ENCODE data around the gene TEAD2.
"Not testable (repeated sequence)": the region's sequence is repeated elsewhere in the genome, so short reads cannot be mapped to it uniquely, and the experiment has no call there.

TEAD2 gene

DNA sequence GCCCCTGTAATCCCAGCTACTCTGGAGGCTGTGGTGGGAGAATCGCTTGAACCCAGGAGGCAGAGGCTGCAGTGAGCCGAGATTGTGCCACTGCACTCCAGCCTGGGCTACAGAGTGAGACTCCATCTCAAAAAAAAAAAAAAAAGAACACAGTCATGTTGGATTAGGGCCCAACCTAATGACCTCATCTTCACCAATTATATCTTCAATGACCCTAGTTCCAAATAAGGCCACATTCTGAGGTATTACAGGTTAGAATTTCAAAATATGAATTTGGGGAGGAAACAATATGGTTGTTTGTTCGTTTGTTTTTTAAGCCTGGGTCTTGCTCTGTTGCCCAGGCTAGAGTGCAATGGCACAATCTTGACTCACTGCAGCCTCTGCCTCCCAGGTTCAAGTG, 11.0 kb upstream of the TEAD2 start:
- CTCF ChIA-PET, result interaction anchor here (0.7 kb wide), 1 partner anchor 298 kb away, joined by 3 read pairs; no protein-coding TSS in a partner anchor
- H3K9me3 Mint-ChIP-seq, result peaks cover 14% of the 10 kb centered on the region

DNA sequence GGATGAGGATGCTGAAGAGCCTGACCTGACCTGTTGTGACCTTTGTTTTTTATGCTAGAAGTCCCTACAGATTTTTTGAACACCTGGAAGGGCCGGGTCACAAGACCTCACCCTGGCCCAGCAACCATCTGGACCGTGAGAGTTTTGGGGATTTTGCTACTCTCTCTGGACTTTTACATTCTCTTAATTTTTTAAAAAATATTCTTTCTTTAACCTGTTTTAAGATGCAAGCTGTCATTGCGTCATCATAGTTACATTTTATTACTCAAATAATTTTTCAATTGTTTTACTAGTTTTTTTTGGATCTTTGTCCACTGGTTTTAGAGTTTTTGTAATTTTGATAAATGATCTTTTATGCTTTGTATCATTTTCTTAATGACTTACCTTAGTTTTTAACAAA, 9.0 kb upstream of the TEAD2 start:
- no peak for DNase-seq
- no peaks in the 10 kb centered on the region for H3K4me1 Mint-ChIP-seq
- CTCF ChIA-PET, result no interaction called here
- peaks cover 44% of the 10 kb centered on the region for H3K27me3 Mint-ChIP-seq
- H3K36me3 Mint-ChIP-seq, result no peaks in the 10 kb centered on the region
- H3K9me3 Mint-ChIP-seq, result peaks cover 14% of the 10 kb centered on the region
- H3K27ac Mint-ChIP-seq, result no peak overlapping the region
- H3K4me3 Mint-ChIP-seq, result no peak overlapping the region

More for the DNA sequence above, 11.0 kb upstream of the TEAD2 start:
- not testable (repeated sequence) for H3K4me3 Mint-ChIP-seq, H3K4me1 Mint-ChIP-seq, H3K27ac Mint-ChIP-seq, DNase-seq, H3K36me3 Mint-ChIP-seq
- H3K27me3 Mint-ChIP-seq, result peaks cover 37% of the 10 kb centered on the region

DNA sequence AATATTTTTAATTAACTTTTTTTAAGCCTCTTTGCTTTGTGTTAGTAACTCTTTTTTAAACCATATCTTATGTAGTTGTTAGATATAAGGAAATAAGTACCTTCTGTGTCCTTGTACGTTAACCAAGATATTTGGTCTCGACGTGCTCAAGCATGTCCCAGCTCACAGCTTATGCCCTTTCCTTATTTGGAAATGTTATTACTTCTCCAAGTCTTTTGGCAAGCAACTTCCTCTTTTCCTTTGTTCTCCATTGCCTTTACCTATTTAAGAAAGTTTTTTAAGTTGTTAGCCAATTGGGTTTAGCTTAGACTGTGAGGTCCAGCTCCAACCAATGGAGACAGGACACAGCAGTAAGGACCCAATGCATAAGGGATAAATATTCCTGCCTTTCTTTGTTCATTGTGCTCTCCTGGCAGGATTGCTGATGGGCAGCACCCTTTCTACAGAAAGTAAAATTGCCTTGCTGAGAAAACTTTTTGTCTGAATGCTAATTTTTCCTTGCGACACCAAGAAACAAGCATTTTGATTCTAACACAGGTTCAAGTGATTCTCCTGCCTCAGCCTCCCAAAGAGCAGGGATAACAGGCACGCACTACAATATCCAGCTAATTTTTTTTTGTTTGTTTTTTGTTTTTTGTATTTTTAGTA, 6.6 kb upstream of the TEAD2 start:
- CTCF ChIA-PET, result interaction anchor here (1.0 kb wide), 1 partner anchor 23 kb away, joined by 3 read pairs; no protein-coding TSS in a partner anchor
- Mint-ChIP-seq H3K9me3 (peaks cover 14% of the 10 kb centered on the region), H3K27ac (no peak overlapping the region), H3K4me1 (no peaks in the 10 kb centered on the region), H3K4me3 (no peak overlapping the region), H3K27me3 (peaks cover 25% of the 10 kb centered on the region), H3K36me3 (no peaks in the 10 kb centered on the region)
- DNase-seq, result no peak

DNA sequence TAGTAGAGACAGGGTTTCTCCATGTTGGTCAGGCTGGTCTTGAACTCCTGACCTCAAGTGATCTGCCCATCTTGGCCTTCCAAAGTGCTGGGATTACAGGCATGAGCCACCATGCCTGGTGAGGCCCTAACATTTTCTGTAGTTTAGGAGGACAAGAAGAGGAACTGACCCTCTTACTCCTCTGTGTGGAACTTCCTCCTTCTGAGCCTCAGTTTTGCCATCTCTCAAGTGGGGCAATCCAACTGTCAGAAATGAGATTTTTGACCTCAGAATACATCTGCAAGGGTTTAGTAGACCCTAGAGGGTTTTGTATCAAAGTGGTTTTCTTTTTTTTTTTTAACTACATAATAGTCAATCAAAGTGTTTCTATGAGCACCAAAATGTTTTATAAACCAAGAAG, 3.9 kb upstream of the TEAD2 start:
- no peak overlapping the region for H3K27ac Mint-ChIP-seq

DNA sequence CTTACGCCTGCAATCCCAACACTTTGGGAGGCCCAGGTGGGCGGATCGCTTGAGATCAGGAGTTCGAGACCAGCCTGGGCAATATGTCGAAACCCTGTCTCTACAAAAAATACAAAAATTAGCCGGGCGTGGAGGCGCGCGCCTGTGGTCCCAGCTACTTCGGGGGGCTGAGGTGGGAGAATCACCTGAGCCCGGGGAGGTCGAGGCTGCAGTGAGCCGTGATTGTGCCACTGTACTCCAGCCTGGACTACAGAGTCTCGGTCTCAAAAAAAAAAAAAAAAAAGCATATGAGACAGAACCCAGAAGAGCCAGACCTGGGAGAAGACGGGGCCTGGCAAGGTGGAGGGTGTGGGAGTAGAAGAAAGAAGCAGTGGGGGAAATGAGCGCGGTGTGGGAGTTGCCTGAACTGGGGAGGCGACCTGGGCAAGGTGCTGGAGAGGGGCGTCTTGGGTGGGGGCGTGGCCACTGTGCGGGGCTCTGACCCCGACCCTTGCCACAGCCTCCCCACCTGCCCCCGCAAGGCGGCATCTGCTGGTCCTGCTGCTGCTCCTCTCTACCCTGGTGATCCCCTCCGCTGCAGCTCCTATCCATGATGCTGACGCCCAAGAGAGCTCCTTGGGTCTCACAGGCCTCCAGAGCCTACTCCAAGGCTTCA, 2.0 kb upstream of the TEAD2 start:
- Mint-ChIP-seq H3K4me3 (no peak overlapping the region), H3K27me3 (peaks cover 11% of the 10 kb centered on the region), H3K4me1 (peaks cover 10% of the 10 kb centered on the region), H3K9me3 (peaks cover 6% of the 10 kb centered on the region), H3K27ac (no peak overlapping the region), H3K36me3 (no peaks in the 10 kb centered on the region)
- CTCF ChIA-PET, result no interaction called here
- no peak for DNase-seq

More for the DNA sequence above, 3.9 kb upstream of the TEAD2 start:
- Mint-ChIP-seq H3K4me1 (peaks cover 7% of the 10 kb centered on the region), H3K4me3 (no peak overlapping the region), H3K27me3 (peaks cover 23% of the 10 kb centered on the region), H3K36me3 (no peaks in the 10 kb centered on the region), H3K9me3 (peaks cover 14% of the 10 kb centered on the region)
- no peak for DNase-seq
- CTCF ChIA-PET, result no interaction called here

DNA sequence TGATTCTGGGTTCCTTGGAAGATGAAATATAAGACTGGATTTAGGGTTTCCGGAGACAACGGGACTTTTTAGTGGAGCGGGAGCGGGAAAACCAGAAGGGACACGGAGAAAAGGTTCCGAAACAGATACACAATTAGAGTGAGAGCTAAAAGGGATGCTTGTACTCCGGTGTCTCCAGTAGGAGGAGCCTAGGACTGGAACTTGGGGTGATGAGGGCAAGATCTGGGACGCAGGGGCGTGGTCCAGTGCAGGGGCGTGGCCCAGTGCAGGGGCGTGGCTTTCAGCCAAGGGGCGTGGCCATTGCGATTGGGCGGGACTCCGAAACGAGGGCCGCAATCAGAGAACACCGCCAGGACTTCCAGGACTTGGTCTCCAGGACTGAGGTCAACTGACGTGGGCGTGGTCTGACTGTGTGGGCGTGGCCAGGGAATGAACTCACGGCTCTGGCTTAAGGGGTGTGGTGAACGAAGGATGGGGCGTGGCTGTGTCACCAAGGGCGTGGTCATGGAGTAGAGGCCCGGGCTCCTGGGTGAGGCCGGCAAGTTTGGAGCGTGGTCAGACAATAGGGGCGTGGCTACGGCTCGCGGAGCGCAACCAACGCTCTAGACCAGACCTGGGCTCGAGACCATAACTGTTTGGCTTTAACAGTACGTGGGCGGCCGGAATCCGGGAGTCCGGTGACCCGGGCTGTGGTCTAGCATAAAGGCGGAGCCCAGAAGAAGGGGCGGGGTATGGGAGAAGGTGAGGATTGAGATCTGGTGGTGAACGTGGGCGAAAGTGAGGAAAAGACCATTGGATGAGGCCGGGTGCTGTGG, 1.3 kb upstream of the TEAD2 start, which contains the start of gene DKKL1:
Gene DKKL1 (plus strand): TSS at position 610 of the 815 bp plus-strand sequence. CDS start 122 bp downstream, at position 732.
- Mint-ChIP-seq H3K9me3 (no peaks in the 10 kb centered on the region), H3K4me1 (peaks cover 10% of the 10 kb centered on the region), H3K4me3 (no peak within 1 kb of the TSS), H3K27me3 (peaks cover 11% of the 10 kb centered on the region), H3K36me3 (no peaks in the 10 kb centered on the region), H3K27ac (no peak within 1 kb of the TSS)
- CTCF ChIA-PET, result interaction anchor here (1.0 kb wide), 1 partner anchor 79 kb away, joined by 3 read pairs; no protein-coding TSS in a partner anchor
- DNase-seq, result peak; percentile 85

DNA sequence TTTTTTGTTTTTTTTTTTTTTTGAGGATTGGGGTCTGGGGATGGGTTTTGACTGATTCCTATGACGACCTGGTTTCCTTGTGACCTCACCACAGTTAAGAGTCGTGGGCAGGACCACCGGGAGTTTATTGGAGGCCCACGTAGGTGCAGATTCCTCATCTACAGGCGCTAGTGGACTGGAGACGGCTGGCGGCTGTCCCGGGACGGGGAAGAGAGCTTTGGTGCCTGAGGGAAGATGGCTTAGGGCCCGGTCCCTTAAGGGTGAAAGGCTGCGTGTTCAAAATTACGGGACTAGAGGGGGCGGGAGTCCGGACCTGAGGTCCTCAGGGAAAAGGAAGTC, 682 bp upstream of the TEAD2 start:
- CTCF ChIA-PET, result interaction anchor here (1.0 kb wide), 1 partner anchor 80 kb away, joined by 3 read pairs; no protein-coding TSS in a partner anchor
- peak; percentile 34 for DNase-seq
- no peaks in the 10 kb centered on the region for H3K9me3 Mint-ChIP-seq
- no peak overlapping the region for H3K4me3 Mint-ChIP-seq
- H3K27ac Mint-ChIP-seq, result no peak overlapping the region
- H3K27me3 Mint-ChIP-seq, result peaks cover 12% of the 10 kb centered on the region
- H3K36me3 Mint-ChIP-seq, result no peaks in the 10 kb centered on the region
- peaks cover 10% of the 10 kb centered on the region for H3K4me1 Mint-ChIP-seq

DNA sequence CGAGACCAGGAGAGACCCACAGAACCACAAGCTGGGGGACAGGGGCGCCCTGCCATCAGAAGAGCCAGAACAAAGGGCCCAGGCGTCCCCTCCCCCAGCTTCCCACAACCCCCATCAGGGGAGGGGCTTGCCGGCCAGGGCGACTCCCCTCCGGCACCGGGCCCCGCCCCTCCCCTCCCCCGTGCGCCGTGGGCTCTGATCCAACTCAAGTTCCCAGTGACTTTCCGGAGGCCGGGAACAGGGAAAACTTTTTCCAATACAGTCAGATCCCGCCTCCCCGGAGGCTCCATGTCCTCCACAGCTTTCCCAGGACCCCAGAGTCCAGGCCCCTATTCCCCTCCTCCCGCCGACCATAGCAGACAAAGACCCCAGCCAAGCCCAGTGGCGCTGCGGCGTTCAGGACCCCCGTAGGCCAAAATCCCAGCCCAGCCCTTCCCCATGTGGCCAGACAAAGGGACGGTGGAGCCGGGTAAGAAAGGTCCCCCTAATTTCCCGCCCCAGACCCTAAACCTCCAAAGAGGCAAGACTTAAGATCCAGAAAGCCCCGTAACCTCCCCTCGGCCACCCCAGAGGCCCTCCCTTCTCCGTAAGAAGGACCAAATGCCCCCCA, 673 bp downstream of the TEAD2 start:
- H3K27me3 Mint-ChIP-seq, result peaks cover 18% of the 10 kb centered on the region
- no peaks in the 10 kb centered on the region for H3K9me3 Mint-ChIP-seq
- H3K27ac Mint-ChIP-seq, result no peak overlapping the region
- H3K4me1 Mint-ChIP-seq, result peaks cover 10% of the 10 kb centered on the region
- no peak overlapping the region for H3K4me3 Mint-ChIP-seq
- H3K36me3 Mint-ChIP-seq, result no peaks in the 10 kb centered on the region
- no peak for DNase-seq
- CTCF ChIA-PET, result no interaction called here

DNA sequence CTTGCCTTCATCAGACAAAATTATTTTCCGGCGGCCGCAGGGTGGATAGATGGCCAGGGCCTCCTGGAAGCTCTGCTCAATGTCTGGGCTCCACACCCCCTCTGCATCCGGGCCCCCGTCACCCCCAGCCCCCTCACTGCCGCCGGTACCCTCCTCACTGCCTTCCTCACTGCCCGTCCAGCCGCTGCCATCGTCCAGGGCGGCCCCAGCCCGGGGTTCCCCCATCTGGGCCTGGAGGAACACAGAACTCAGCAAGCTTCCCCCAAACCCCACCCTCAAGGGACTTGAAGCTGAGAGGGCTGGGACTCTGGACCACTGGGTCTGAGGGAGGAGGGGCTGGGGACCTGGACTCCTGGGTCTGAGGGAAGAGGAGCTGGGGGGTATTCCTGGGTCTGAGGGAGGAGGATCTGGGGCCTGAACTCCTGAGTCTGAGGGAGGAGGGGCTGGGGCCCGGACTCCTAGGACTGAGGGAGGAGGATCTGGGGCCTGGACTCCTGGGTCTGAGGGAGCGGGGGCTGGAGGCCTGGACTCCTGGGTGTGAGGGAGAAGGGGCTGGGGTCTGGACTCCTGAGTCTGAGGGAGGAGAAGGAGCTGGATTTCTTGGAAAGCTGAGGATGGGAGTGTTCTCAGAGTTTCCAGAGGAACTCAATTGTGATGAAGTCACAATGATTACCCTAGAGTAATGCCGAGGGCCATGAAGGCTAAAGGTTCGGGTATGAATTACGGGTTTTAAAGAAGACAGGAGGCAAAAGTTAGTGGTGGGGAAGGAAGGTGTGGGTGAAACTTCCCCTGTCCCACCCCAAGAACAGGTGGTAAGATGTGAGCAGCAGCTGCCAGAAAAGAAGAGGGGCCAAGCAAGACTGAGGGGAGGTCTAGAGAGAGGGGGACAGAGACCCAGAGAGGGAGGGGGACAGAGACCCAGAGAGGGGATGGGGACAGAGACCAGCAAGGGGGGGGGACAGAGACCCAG, 2.1 kb downstream of the TEAD2 start:
- Mint-ChIP-seq H3K9me3 (no peaks in the 10 kb centered on the region), H3K4me3 (no peak overlapping the region), H3K27me3 (peaks cover 31% of the 10 kb centered on the region), H3K27ac (no peak overlapping the region), H3K36me3 (no peaks in the 10 kb centered on the region), H3K4me1 (peaks cover 19% of the 10 kb centered on the region)
- no peak for DNase-seq
- CTCF ChIA-PET, result interaction anchor here (1.0 to 2.0 kb wide), 3 partner anchors 31 to 214 kb away, joined by 3 to 5 read pairs (median 5); no protein-coding TSS in a partner anchor

DNA sequence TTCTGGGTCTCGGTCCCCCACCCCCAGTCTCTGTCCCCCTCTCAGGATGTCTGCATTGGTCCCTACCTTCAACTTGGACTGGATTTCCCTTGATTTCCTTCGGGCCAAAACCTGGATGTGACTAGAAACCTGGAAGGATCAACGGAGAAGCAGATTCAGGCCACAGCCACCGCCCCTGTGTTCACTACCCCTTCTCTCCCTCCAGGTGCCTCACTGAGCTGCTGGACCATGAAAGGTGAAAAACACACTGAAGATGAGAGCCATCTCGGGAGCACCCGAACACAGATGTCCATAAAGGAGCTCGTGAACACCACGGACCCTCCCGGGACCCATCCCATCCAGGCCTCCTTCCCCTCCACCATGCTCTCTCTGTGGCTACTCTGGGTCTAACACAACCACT, 5.0 kb downstream of the TEAD2 start:
- H3K27me3 Mint-ChIP-seq, result peaks cover 53% of the 10 kb centered on the region
- DNase-seq, result no peak
- no peak overlapping the region for H3K27ac Mint-ChIP-seq
- H3K36me3 Mint-ChIP-seq, result no peaks in the 10 kb centered on the region
- H3K4me1 Mint-ChIP-seq, result peaks cover 19% of the 10 kb centered on the region
- CTCF ChIA-PET, result no interaction called here
- H3K9me3 Mint-ChIP-seq, result no peaks in the 10 kb centered on the region
- H3K4me3 Mint-ChIP-seq, result no peak overlapping the region

DNA sequence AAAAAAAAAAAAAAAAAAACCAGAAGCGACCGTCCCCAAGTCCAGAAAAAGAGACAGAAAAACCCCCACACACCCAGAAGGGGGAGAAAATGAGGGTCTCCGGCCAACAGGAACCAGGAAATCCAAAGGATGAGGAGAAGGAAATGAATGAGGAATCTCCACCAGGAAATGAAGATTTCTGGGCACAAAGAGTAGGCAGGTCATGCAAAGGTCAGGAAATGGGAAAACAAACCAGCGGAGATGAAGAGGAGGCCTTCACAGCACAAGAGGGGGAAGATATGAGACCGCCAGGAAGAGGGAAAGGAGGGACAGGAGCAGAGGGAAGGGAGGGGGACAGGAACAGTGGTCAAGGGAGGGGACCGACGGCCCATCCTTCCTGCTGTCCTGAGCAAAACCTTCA, 5.8 kb downstream of the TEAD2 start:
- H3K27me3 Mint-ChIP-seq, result peaks cover 61% of the 10 kb centered on the region
- no peak overlapping the region for H3K27ac Mint-ChIP-seq
- DNase-seq, result no peak
- CTCF ChIA-PET, result no interaction called here
- no peak overlapping the region for H3K4me3 Mint-ChIP-seq
- no peaks in the 10 kb centered on the region for H3K36me3 Mint-ChIP-seq
- peaks cover 13% of the 10 kb centered on the region for H3K4me1 Mint-ChIP-seq
- H3K9me3 Mint-ChIP-seq, result no peaks in the 10 kb centered on the region

DNA sequence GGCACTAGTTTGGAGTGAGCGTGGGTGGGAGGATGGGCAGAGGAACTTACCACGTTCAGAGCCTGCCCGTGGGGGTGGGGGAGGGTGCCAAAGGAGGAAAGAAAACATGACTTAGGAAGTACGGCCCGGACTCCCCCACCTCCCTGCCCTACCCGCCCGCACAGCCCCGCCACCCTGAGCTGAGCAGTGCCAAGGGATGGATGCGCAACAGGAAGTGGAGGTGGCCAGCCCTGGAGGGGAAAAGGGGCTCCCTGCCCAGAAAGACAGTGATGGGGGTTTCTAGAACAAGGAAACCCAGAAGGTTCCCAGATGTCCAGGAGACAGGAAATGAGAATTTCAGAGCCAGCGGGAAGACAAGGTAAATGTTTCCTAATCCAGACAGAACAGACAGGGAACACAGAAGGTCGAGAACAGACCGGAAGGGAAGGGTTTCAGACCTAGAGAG, 6.3 kb downstream of the TEAD2 start:
- no peak for DNase-seq
- Mint-ChIP-seq H3K36me3 (no peaks in the 10 kb centered on the region), H3K4me1 (peaks cover 11% of the 10 kb centered on the region), H3K4me3 (no peak overlapping the region), H3K9me3 (no peaks in the 10 kb centered on the region), H3K27me3 (peaks cover 63% of the 10 kb centered on the region), H3K27ac (no peak overlapping the region)
- CTCF ChIA-PET, result no interaction called here

DNA sequence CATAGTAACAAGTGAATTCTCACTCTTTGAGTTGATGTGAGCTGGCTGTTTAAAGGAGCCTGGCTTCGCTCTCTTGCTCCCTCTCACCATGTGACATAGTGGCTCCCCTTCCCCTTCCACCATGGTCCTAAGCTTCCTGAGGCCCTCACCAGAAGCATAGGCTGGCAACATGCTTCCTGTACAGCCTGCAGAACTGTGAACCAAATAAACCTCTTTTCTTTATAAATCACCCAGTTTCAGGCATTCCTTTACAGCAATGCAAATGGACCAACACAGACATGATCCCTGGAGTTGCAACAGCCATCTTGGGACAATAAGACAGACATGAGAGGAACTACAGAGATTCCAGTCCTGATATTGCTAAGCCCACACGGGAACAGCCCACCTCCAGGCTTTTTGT, 12.6 kb downstream of the TEAD2 start:
- Mint-ChIP-seq H3K27ac (no peak overlapping the region), H3K27me3 (peaks cover 34% of the 10 kb centered on the region), H3K4me1 (peaks cover 3% of the 10 kb centered on the region), H3K9me3 (peaks cover 2% of the 10 kb centered on the region), H3K4me3 (no peak overlapping the region), H3K36me3 (peaks cover 4% of the 10 kb centered on the region)
- no peak for DNase-seq
- CTCF ChIA-PET, result interaction anchor here (0.6 kb wide), 1 partner anchor 230 kb away, joined by 4 read pairs; no protein-coding TSS in a partner anchor

All from activated naive CD4-positive, alpha-beta T cell treated with anti-CD3 and anti-CD28 coated beads, Interleukin-2, amount 10 ng/mL, durations not matched to agents 7 days and 5 days (primary cell).